HUES64 (cell line): ENCODE measurements around the gene ZNF365.
"Not testable (repeated sequence)": the region's sequence is repeated elsewhere in the genome, so short reads cannot be mapped to it uniquely, and the experiment has no call there.

Experiments
- H3K27ac ChIP-seq: 2 replicates; pipeline ENCODE4 v1.7.0; 2013; ENCODE audit warnings: low read depth, low read length, inconsistent platforms
- H3K27me3 ChIP-seq: 2 replicates; pipeline ENCODE4 v1.6.1; 2013; ENCODE audit warnings: mild to moderate bottlenecking, low read length; ENCODE audit not compliant: insufficient read depth
- H3K36me3 ChIP-seq: 2 replicates; pipeline ENCODE4 v1.6.1; 2013; ENCODE audit warnings: mild to moderate bottlenecking, low read length; ENCODE audit not compliant: insufficient read depth
- H3K4me1 ChIP-seq: 2 replicates; pipeline ENCODE4 v1.6.1; 2013; ENCODE audit warnings: mild to moderate bottlenecking, low read length, moderate library complexity; ENCODE audit not compliant: insufficient read depth
- H3K4me3 ChIP-seq: 2 replicates; pipeline ENCODE4 v1.5.1; 2013; ENCODE audit warnings: mild to moderate bottlenecking, low read length, moderate library complexity
- H3K9ac ChIP-seq: 2 replicates; pipeline ENCODE4 v1.6.1; 2013; ENCODE audit warnings: mild to moderate bottlenecking, low read depth, low read length
- H3K9me3 ChIP-seq: 2 replicates; pipeline ENCODE4 v1.6.1; 2013; ENCODE audit warnings: low read depth, low read length; ENCODE audit not compliant: insufficient read depth
- WGBS: fragments of 150-250, 120-280 bp; methylation state at CpG from one replicate; pipeline ENCODE4 v1.1.7; 2013; ENCODE audit warnings: missing lambda C conversion rate; 5-methylcytosine and 5-hydroxymethylcytosine counted together

Gene ZNF365

GRCh38 chr10:62343000-62343399 lies 31.2 kb upstream of the ZNF365 start:
- H3K4me3 ChIP-seq, result no peak overlapping the region
- 91% methylated on average over 1 of the region's 1 CpG for WGBS

GRCh38 chr10:62348029-62348428 lies 26.1 kb upstream of the ZNF365 start:
- H3K4me3 ChIP-seq, result no peak overlapping the region
- H3K4me1 ChIP-seq, result no peaks in the 10 kb centered on the region
- no peak overlapping the region for H3K27ac ChIP-seq
- H3K36me3 ChIP-seq, result no peaks in the 10 kb centered on the region
- no peaks in the 10 kb centered on the region for H3K27me3 ChIP-seq
- no peak overlapping the region for H3K9ac ChIP-seq
- peaks cover 46% of the 10 kb centered on the region for H3K9me3 ChIP-seq

More at GRCh38 chr10:62343000-62343399, 31.2 kb upstream of the ZNF365 start:
- Histone ChIP-seq H3K27ac (no peak overlapping the region), H3K4me1 (no peaks in the 10 kb centered on the region), H3K9me3 (peaks cover 63% of the 10 kb centered on the region), H3K27me3 (no peaks in the 10 kb centered on the region), H3K36me3 (no peaks in the 10 kb centered on the region), H3K9ac (no peak overlapping the region)

- Histone ChIP-seq H3K4me1 (no peaks in the 10 kb centered on the region), H3K27me3 (no peaks in the 10 kb centered on the region), H3K36me3 (no peaks in the 10 kb centered on the region), H3K4me3 (no peak overlapping the region), H3K9ac (no peak overlapping the region), H3K27ac (no peak overlapping the region), H3K9me3 (peaks cover 33% of the 10 kb centered on the region)
Measured at GRCh38 chr10:62352356-62352970, 21.7 kb upstream of the ZNF365 start.

- no CpG with 5 or more reads among the region's 2 CpGs for WGBS
- no peak overlapping the region for H3K9ac ChIP-seq
- H3K36me3 ChIP-seq, result no peaks in the 10 kb centered on the region
- no peaks in the 10 kb centered on the region for H3K4me1 ChIP-seq
- H3K27me3 ChIP-seq, result no peaks in the 10 kb centered on the region
- H3K27ac ChIP-seq, result no peak overlapping the region
- H3K9me3 ChIP-seq, result peaks cover 21% of the 10 kb centered on the region
- H3K4me3 ChIP-seq, result no peak overlapping the region
Measured at GRCh38 chr10:62354916-62355315, 19.3 kb upstream of the ZNF365 start.

GRCh38 chr10:62356447-62356846 lies 17.7 kb upstream of the ZNF365 start:
- Histone ChIP-seq H3K36me3 (no peaks in the 10 kb centered on the region), H3K27ac (no peak overlapping the region), H3K4me3 (no peak overlapping the region), H3K4me1 (no peaks in the 10 kb centered on the region), H3K9me3 (peaks cover 13% of the 10 kb centered on the region; the same call in 1 of the 2 replicates), H3K27me3 (no peaks in the 10 kb centered on the region), H3K9ac (no peak overlapping the region)
- 93% methylated on average over 2 of the region's 2 CpGs for WGBS

GRCh38 chr10:62358151-62358550 lies 16.0 kb upstream of the ZNF365 start:
- H3K4me1 ChIP-seq, H3K4me3 ChIP-seq, H3K9ac ChIP-seq, H3K27ac ChIP-seq, H3K36me3 ChIP-seq, H3K27me3 ChIP-seq: not testable (repeated sequence)
- peaks cover 12% of the 10 kb centered on the region; the same call in 1 of the 2 replicates for H3K9me3 ChIP-seq
- 80% methylated on average over 2 of the region's 2 CpGs for WGBS

GRCh38 chr10:62373639-62373994 lies 552 bp upstream of the ZNF365 start:
- Histone ChIP-seq H3K9me3 (no peaks in the 10 kb centered on the region), H3K4me1 (0 out of 2 replicates have a peak, but pooled peaks cover 3% of the 10 kb centered on the region), H3K4me3 (peak overlapping the region; percentile 58), H3K9ac (no peak overlapping the region), H3K27me3 (peaks cover 38% of the 10 kb centered on the region), H3K27ac (no peak overlapping the region), H3K36me3 (no peaks in the 10 kb centered on the region)
- 45% methylated on average over 8 of the region's 8 CpGs for WGBS

- H3K4me1 ChIP-seq, result peaks cover 8% of the 10 kb centered on the region; the same call in 1 of the 2 replicates
- H3K9ac ChIP-seq, result no peak overlapping the region
- peak overlapping the region; percentile 58 for H3K4me3 ChIP-seq
- H3K27ac ChIP-seq, result no peak overlapping the region
- no peaks in the 10 kb centered on the region for H3K36me3 ChIP-seq
- H3K27me3 ChIP-seq, result peaks cover 38% of the 10 kb centered on the region
- H3K9me3 ChIP-seq, result no peaks in the 10 kb centered on the region
- WGBS, result 79% methylated on average over 12 of the region's 12 CpGs
Measured at GRCh38 chr10:62374862-62375710, 917 bp downstream of the ZNF365 start.

GRCh38 chr10:62376071-62377025 lies 2.2 kb downstream of the ZNF365 start:
- Histone ChIP-seq H3K36me3 (no peaks in the 10 kb centered on the region), H3K4me3 (no peak overlapping the region), H3K27ac (no peak overlapping the region), H3K9ac (no peak overlapping the region), H3K4me1 (peaks cover 11% of the 10 kb centered on the region; the same call in 1 of the 2 replicates), H3K9me3 (no peaks in the 10 kb centered on the region), H3K27me3 (peaks cover 38% of the 10 kb centered on the region)
- WGBS, result 95% methylated on average over 19 of the region's 21 CpGs

- no peaks in the 10 kb centered on the region for H3K36me3 ChIP-seq
- H3K27ac ChIP-seq, result no peak overlapping the region
- no peak overlapping the region for H3K4me3 ChIP-seq
- H3K4me1 ChIP-seq, result peaks cover 11% of the 10 kb centered on the region; the same call in 1 of the 2 replicates
- WGBS, result 65% methylated on average over 3 of the region's 3 CpGs
- peaks cover 38% of the 10 kb centered on the region for H3K27me3 ChIP-seq
- H3K9me3 ChIP-seq, result no peaks in the 10 kb centered on the region
- H3K9ac ChIP-seq, result no peak overlapping the region
Measured at GRCh38 chr10:62377026-62377415, 2.9 kb downstream of the ZNF365 start.

GRCh38 chr10:62377966-62378365 lies 3.8 kb downstream of the ZNF365 start:
- no peaks in the 10 kb centered on the region for H3K9me3 ChIP-seq
- no peak overlapping the region for H3K9ac ChIP-seq
- H3K4me1 ChIP-seq, result peaks cover 11% of the 10 kb centered on the region; the same call in 1 of the 2 replicates
- H3K27me3 ChIP-seq, result peaks cover 34% of the 10 kb centered on the region
- 96% methylated on average over 6 of the region's 6 CpGs for WGBS
- no peak overlapping the region for H3K4me3 ChIP-seq
- no peak overlapping the region for H3K27ac ChIP-seq
- no peaks in the 10 kb centered on the region for H3K36me3 ChIP-seq
